Activated naive CD4-positive, alpha-beta T cell (primary cell): ENCODE measurements around the gene SERPINA9.
"Not testable (repeated sequence)": the region's sequence is repeated elsewhere in the genome, so short reads cannot be mapped to it uniquely, and the experiment has no call there.

Source experiments
- DNase-seq, 4 experiments: peaks; one replicate each; lab custom pipeline; 2025; lab: John Stamatoyannopoulos, UW

SERPINA9 gene

DNA sequence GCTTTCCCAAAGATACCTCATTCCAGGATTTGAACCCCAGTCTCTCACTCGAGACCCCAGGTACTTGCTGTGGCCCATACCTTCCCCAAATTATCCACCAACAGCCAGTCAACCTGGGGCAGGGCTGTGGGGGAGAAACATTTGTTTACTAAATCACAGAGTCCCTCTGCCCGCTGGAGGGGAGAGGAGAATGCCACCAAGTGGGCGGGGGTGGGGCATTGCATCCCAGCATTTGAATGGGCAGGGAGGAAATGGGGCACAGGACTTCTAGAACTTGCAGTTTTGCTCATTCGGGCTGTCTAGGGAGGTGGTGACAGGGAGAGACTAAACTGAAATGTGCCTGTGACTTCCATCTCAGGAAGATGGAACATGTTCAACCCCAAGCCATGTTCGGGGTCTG lies 10.9 kb upstream of the SERPINA9 start:
- no peak for DNase-seq

DNA sequence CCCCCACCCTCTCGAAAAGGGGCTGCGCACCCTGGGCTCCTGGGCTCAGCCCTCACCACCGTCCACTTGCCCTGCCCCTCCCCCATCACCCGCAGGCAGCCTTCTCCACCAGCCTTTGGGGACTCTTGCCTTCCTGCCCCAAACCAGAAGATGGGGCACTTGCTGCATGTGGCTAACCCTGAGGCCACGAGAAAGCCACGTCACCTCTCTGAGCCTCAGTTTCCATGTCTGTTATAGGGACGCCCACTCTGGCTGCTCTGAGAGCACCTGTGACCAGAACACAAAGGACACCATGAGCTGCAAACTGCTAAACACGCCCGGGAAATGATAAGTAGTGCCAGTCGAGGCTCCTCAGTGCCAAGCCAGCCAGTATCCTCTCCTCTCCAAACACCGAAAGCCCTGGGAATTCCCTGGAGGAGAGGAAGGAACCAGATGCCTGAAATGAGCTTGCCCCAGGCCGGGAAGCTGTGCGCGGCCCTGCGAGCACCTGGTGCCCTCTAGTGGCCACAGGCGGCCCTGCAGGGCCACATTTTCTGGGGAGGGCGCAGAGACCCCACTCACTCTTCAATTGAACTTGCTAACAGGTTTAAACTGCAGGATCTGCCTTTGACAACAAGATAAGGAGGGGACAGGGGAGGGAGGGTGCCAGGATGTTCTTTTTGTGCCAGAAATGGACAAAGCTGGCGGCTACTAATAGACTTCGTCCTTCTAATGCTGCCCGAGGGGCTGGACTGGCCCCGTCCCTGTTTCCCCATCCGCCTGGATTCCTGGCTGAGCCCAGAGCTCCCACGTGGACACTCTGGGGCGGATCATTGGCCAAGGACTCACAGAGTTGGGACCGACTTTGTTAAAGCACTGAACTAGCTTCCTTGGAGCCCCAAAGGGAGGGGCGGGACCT lies 10.2 kb upstream of the SERPINA9 start:
- peak in 3 of 4 experiments; percentile 0 to 14 (median 3) for DNase-seq

DNA sequence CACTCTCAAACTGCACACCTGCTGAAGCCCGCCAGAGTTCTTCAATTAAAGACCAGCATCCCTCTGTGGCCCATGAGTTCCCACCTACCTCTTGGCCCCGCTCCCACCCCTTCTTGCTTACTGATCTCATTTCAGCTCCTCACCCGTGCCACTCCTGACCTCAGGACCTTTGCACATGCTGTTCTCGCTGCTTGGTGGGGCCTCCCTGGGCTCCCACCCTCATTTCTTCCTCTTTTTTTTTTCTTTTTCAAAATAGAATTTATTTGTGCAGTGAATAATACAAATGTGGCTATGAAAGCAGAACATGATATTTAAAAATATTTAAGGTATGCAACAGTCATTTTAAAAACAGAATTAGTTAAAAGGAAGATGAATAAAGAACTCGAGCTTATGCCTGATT lies 8.5 kb upstream of the SERPINA9 start:
- DNase-seq = no peak

DNA sequence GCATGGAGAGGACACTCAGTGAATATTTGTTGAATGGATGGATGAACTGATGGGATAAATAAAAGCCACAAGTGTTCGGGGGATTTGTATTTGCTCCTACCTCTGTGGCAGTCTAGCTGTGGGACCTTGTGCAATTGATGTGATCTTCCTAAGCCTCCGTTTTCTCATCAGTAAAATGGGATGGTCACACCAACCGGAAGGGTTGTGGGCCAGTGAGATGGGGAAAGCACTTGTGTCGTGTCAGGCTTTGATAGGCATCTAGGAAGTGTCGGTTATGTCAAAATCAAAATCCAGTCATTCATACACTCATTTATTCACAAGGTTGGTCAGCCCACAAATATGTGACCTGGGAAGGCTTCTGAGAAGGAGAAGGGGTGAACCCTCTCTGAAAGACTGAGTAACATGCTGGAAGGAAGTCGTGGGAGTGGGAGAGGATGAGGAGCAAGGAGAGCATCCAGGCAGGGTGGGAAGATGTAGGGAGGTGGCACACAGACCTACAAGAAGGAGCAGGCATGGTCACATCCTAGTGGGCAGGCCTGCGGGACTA lies 7.8 kb upstream of the SERPINA9 start:
- DNase-seq = no peak

GRCh38 chr14:94483071-94483451 lies 7.1 kb upstream of the SERPINA9 start:
- DNase-seq = no peak

- not testable (repeated sequence) for DNase-seq
These were observed 6.4 kb upstream of the SERPINA9 start for GRCh38 chr14:94482132-94483070.

DNA sequence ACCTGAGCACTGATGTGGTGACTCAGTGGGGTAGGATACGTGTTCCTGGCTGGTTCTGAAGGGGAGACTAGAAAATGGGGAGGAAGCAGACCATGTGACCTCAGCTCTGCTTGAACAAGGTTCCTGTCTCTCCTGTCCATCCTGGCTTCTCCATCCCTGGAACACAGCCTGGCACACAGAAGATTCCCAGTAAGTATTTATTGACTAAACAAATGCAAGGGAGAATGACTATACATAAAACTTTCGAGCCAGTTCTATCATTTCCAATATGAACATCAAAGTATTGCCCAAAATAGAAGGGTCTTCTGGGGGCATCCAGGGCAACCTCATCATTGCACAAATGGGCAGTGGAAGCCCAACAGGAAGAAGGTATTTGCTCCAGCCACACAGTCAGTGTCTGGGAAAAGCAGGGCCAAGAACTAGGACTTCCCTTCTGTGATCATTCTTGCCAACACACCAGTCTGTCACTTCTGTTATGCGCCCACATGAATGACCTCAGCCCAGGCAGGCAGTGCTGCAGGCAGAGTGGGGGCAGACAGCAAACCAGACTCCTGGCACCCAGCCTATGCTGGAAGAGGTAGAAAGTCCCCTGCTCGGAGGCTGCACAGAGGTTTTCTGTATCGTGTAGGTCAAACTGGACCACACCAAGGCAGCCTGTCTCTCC lies 5.6 kb upstream of the SERPINA9 start:
- DNase-seq = no peak

- no peak for DNase-seq
These were observed 4.8 kb upstream of the SERPINA9 start for GRCh38 chr14:94480809-94481208.

DNA sequence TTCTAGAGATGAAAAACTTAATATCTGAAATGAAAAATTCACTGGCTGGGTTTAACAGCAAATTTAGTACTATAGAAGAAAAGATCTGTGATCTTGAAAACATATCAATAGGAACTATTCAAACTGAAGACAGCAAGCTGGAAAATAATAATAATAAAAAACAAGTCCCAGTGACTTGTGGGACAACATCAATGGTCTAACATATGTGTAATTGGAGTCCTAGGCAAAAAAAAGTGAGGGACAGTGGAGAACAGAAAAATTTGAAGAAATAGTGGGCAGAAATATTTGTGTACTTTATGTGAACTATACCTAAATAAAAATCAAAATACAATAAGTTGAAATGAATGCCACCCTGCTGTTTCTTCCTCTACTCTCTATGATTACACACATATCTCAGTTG lies 2.4 kb upstream of the SERPINA9 start:
- DNase-seq = no peak

DNA sequence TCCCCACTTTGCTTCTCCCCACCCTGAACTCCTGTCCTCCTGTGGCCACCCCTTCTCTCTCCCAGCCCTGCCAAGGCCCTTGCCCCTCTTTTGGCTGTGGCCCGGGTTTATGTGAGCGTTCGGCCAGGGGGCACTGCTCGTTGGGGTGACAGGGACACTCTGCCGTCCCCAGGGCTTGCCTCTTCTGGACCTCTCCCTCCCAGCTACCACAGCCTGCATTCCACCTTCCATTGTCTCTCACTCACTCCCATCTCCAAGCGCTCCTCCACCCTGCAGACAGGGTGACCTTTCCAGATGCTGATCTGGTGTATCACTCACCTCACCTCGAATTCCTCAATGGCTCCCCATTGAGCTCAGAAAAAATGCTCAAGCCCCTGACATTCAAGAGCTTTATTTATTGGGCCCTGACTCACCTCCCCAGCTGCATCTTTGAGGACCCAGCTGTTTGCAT lies 1.4 kb downstream of the SERPINA9 start:
- no peak for DNase-seq

DNA sequence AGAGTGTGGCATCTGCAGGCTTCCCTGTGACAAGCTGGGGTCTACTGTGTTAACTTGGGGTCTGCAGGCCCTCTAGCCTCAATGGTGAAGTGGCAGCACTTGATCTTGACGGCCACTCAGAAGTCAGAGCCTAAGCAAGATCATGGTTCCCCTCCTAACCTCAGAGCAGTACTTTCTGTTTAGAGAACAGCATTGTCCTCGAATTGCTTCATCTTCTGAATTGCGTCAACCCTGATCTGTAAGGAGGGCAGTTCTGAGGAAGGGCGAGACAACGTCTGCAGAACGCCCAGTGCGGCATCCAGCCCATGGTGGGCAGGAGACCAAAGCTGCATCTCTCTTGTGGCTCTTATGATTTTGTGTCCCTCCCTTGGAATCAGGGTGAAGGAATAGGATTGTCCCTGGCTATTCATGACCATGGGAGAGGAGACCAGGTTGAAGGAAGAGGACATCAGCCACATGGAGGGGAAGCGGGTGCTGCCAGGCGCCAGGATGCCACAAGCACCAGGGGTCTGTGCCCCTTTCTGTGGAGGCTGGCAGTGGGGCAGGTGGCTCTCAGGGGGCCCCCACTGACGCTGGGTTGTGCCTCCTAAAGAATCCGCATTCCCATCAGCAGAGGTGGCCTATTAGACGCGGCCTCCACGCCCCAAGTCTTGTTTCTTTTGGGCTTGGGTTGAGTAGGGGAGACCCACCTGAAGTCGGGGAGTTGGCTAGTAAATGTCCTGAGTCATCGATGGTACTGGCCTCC lies 2.2 kb downstream of the SERPINA9 start:
- DNase-seq = no peak

GRCh38 chr14:94472842-94473241 lies 3.2 kb downstream of the SERPINA9 start:
- no peak for DNase-seq

- no peak for DNase-seq
These were observed 5.0 kb downstream of the SERPINA9 start for GRCh38 chr14:94471045-94471444.

DNA sequence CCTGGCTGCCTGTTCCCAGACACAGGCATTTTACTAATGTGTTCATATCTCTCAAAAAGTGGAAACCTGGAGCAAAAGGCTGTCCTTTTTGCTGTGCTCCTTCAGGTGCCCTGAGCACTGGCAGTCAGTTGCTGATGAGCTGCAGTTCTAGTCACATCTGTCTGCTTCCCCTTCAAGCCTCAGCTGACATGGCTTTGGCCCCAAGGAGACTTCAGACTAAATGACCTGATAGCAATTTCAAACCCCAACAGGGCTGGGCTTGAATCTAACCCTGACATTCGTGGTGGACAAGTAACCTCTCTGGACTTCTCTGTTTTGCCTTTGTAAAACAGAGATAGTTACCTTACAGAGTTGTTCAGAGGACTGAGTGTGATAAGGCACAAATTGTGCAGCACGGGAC lies 5.7 kb downstream of the SERPINA9 start:
- no peak for DNase-seq

GRCh38 chr14:94469261-94469660 lies 6.7 kb downstream of the SERPINA9 start:
- no peak for DNase-seq

DNA sequence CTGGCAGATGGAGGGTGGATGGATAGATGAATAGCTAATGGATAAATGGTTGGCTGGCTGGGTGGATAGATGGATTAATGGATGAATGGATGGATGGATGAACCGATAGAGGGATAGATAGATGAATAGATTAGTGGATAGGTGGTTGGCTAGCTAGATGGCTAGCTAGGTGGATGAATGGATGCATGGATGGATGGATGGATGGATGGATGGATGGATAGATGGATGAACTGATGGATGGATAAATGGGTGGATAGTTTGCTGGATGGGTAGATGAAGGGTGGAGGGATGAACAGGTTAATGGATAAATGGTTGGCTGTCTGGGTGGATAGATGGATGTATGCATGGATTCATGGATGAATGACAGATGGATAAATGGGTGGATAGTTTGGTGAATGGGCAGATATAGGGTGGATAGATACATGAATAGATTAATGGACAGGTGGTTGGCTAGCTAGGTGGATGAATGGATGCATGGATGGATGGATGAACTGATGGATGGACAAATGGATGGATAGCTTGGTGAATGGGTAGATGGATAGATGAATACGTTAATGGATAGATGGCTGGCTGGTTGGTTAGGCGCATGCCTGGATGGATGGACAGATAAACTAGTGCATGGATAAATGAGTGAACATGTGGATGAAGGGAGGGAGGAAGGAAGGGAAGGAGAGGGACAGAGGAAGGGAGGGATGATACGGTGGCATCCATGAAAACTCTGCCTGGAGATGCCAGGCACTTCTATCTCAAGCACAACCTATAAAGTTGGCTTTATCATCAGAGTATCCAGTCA lies 8.1 kb downstream of the SERPINA9 start:
- no peak for DNase-seq

GRCh38 chr14:94466706-94467370 lies 9.2 kb downstream of the SERPINA9 start:
- DNase-seq = no peak

DNA sequence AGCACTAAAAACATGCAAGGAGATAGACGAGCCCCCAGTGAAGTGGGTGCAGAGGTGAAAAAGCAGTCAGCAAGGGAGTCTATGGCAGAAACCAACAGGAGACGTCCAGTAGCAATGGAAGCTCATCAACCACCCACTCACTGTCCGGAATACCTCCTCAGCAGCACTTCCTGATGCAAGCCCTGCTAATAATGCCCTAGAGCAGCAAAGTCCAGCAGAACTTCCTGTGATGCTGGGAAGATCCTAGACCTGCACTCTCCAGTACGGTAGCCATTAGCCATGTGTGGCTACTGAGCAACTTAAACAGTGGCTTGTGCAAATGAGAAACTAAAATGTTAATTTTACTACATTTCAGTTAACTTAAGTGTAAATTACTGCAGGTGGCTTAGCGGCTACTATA lies 11.0 kb downstream of the SERPINA9 start:
- no peak for DNase-seq

- no peak for DNase-seq
These were observed 11.7 kb downstream of the SERPINA9 start for GRCh38 chr14:94464290-94464689.
